22Rv1 (cell line): ENCODE measurements around the gene EFS.
"Not testable (repeated sequence)": the region's sequence is repeated elsewhere in the genome, so short reads cannot be mapped to it uniquely, and the experiment has no call there.

Source experiments
- ZFX ChIP-seq: fragments of 450-650 bp; IDR thresholded peaks from 2 replicates; pipeline ENCODE4 v1.6.1; 2017; ENCODE audit warnings: antibody characterized with exemption, borderline replicate concordance
- TF ChIP-seq, protein P1 (sequence below): fragments of 450-650 bp; IDR thresholded peaks from 2 replicates; pipeline ENCODE4 v1.5.1; 2017; ENCODE audit warnings: mild to moderate bottlenecking

DNA sequence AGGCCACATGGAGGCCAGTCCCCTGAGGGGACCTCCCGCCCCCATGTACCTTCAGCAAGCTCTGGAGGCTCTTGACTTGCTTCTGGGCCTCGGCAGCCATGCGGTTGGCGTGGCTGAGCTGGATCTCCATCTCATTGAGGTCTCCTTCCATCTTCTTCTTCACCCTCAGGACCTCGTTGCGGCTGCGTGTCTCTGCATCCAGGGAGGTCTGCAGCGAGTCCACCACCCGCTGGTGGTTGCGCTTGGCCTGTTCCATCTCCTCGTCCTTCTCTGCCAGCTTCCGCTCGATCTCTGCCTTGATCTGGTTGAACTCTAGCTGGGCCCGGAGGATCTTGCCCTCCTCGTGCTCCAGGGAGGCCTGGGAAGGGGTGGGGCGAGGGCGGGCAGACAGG lies 21.3 kb upstream of the EFS start:
- TF ChIP-seq, protein P1, sequence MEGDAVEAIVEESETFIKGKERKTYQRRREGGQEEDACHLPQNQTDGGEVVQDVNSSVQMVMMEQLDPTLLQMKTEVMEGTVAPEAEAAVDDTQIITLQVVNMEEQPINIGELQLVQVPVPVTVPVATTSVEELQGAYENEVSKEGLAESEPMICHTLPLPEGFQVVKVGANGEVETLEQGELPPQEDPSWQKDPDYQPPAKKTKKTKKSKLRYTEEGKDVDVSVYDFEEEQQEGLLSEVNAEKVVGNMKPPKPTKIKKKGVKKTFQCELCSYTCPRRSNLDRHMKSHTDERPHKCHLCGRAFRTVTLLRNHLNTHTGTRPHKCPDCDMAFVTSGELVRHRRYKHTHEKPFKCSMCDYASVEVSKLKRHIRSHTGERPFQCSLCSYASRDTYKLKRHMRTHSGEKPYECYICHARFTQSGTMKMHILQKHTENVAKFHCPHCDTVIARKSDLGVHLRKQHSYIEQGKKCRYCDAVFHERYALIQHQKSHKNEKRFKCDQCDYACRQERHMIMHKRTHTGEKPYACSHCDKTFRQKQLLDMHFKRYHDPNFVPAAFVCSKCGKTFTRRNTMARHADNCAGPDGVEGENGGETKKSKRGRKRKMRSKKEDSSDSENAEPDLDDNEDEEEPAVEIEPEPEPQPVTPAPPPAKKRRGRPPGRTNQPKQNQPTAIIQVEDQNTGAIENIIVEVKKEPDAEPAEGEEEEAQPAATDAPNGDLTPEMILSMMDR: not testable (repeated sequence)
- TF ChIP-seq ZFX: not testable (repeated sequence)
